Right lobe of liver (tissue), 4 donors: ENCODE data around the gene RAB11FIP4.

Source experiments
- CTCF ChIP-seq, 4 donors: fragments of 200-600 bp in 3 of 4; fragments of 450-650 bp in 1 of 4; IDR thresholded peaks; one replicate each; pipeline versions ENCODE4 v1.5.1 to v1.8.0; 2016 to 2022; ENCODE audit warnings: antibody characterized with exemption in 4 of 4, mild to moderate bottlenecking in 2 of 4
- POLR2A ChIP-seq: fragments of 450-650 bp; IDR thresholded peaks from one replicate; pipeline ENCODE4 v1.6.1; 2017; ENCODE audit warnings: antibody characterized with exemption, mild to moderate bottlenecking
- donor health status: DM: no; HTN: no; CAD: no.
- donor health status: DM: no; HTN: no; CAD: no.
- donor health status: DM: no; HTN: yes; CAD: no.

DNA sequence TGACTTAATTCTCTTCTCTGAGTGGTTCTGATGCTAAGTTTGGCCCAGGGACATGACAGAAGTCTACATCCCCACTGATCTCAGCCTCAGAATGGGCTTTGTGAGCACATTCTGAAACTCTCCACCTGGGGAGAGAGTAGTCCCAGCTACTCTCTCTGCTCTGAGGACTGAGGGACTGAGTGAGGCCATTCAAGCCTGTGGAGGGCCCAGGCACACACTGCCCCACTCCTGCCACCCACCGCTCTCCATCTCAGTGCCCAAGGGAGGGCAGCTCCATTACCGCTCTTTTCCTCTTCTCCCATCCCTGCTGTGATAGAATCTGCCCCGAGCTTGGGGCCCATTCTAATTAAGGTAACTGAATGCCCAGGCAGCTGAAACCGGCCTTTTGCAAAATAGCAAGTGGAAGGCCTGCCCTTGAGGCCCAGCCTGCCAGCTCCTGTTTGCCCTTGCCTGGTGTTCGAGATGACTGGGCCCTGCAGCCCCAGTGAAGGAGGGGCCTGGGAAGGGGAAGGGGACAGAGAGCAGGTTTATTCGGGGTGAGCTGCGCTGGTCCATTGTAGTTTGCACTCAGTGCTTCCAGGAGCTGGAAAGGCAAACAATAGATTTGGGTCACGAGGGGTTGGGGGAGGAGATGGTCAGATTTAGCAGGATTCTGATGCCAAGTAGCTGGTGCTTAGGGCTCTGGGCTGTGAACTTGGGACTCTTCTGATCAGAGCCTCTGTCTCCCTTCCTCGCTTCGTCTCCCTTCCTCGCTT is 76.2 kb downstream of the RAB11FIP4 start:
- TF ChIP-seq CTCF (IDR thresholded peaks at IDR 0.05) (no peak), POLR2A (no peak)
